WERI-Rb-1 (cell line): ENCODE results near the gene NPB.
A peak's percentile ranks its signal among the peaks of the same experiment; 100 is the strongest.

Experiments
- DNase-seq: peaks from one replicate; pipeline ENCODE4 v3.0.0-alpha.2; 2020
- H3K27ac ChIP-seq: fragments of 250-450 bp; sonication (Bioruptor Pico); 2 replicates; pipeline ENCODE4 v1.5.1; 2020; ENCODE audit warnings: mild to moderate bottlenecking, moderate library complexity
- H3K27me3 ChIP-seq: fragments of 250-450 bp; sonication (Bioruptor Pico); 2 replicates; pipeline ENCODE4 v1.5.1; 2021; ENCODE audit warnings: mild to moderate bottlenecking, low read depth, moderate library complexity; ENCODE audit not compliant: insufficient read depth, severe bottlenecking
- H3K36me3 ChIP-seq: fragments of 250-450 bp; sonication (Bioruptor Pico); 2 replicates; pipeline ENCODE4 v1.5.1; 2020; ENCODE audit warnings: mild to moderate bottlenecking, moderate library complexity
- H3K4me3 ChIP-seq: 2 replicates; pipeline ENCODE4 v1.5.1; 2011; ENCODE audit warnings: low read depth, mild to moderate bottlenecking, control low read depth, low read length
- H3K9me3 ChIP-seq: fragments of 250-450 bp; sonication (Bioruptor Pico); 2 replicates; pipeline ENCODE4 v1.5.1; 2021; ENCODE audit warnings: mild to moderate bottlenecking, moderate library complexity; ENCODE audit not compliant: severe bottlenecking
- CTCF ChIP-seq: IDR thresholded peaks from 2 replicates; pipeline ENCODE4 v1.5.1; 2011; ENCODE audit warnings: low read depth, mild to moderate bottlenecking, control low read depth, inconsistent platforms, low read length

NPB gene

GRCh38 chr17:81859906-81860755 lies 41.9 kb upstream of the NPB start, which contains the start of gene P4HB:
Gene P4HB (minus strand): TSS chr17:81860535. CDS start chr17:81860471, 64 bp downstream.
- Histone ChIP-seq H3K9me3 (no peaks in the 10 kb centered on the region), H3K27ac (peak within 1 kb of the TSS; percentile 92), H3K36me3 (peaks cover 61% of the 10 kb centered on the region), H3K4me3 (peak within 1 kb of the TSS; percentile 94), H3K27me3 (no peaks in the 10 kb centered on the region)
- DNase-seq: no peak
- no peak for TF ChIP-seq CTCF

- H3K27me3 ChIP-seq: no peaks in the 10 kb centered on the region
- H3K4me3 ChIP-seq: peak overlapping the region; percentile 94
- peaks cover 58% of the 10 kb centered on the region for H3K36me3 ChIP-seq
- DNase-seq: peak; percentile 100
- no peak for TF ChIP-seq CTCF
- peak overlapping the region; percentile 79 for H3K27ac ChIP-seq
- H3K9me3 ChIP-seq: no peaks in the 10 kb centered on the region
Measured at GRCh38 chr17:81860756-81861568, 41.1 kb upstream of the NPB start.

- no peaks in the 10 kb centered on the region for H3K9me3 ChIP-seq
- no peak for DNase-seq
- no peak overlapping the region for H3K27ac ChIP-seq
- TF ChIP-seq CTCF: no peak
- no peak overlapping the region for H3K4me3 ChIP-seq
- H3K36me3 ChIP-seq: peaks cover 54% of the 10 kb centered on the region
- no peaks in the 10 kb centered on the region for H3K27me3 ChIP-seq
Measured at GRCh38 chr17:81863123-81863675, 38.8 kb upstream of the NPB start.

DNA sequence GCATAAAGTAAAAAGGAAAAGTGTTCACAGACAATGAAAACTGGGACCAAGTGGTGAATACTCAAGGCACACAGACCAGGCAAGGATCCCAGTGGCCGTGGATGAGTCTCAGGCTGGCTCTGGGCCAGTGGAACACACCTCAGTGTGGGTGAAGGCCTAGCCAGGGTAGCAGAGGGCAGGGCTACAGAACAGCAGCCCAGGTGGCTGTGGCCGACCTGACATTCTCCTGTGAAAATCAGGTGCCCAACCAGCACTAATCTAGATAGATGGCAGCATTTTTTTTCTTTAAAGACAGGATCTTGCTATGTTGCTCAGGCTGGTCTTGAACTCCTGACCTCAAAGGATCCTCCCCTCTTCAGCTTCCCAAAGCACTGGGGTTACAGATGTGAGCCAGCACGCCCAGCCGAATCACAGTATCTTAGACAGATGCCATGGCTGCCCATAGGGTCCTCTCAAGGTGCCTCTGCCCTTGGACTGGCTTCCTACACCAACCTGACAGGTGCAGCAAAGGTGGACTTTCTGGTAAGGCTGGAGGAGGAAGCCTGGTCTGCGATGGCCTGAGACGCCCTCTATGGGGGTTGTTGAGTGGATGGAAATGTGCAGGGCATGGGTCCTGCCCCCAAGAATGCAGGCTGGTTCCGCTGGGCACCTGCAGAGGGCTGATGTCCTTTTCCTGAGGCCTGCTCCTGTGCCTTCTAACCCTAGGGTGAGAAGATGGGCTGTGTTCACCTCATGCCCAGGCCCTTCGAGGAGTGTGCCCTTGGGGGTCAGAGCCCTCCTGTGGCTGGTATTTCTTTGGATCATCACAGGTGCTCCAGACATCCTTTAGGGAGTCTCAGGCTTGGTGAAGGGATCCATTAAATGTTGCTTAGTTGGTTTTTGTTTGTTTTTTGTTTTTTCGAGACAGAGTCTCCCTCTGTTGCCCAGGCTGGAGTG lies 37.9 kb upstream of the NPB start:
- Histone ChIP-seq H3K27me3 (no peaks in the 10 kb centered on the region), H3K27ac (no peak overlapping the region), H3K9me3 (no peaks in the 10 kb centered on the region), H3K36me3 (peaks cover 53% of the 10 kb centered on the region), H3K4me3 (no peak overlapping the region)
- no peak for DNase-seq
- TF ChIP-seq CTCF: peak; percentile 33

GRCh38 chr17:81865358-81865732 lies 36.7 kb upstream of the NPB start:
- no peak for TF ChIP-seq CTCF
- Histone ChIP-seq H3K27me3 (no peaks in the 10 kb centered on the region), H3K27ac (no peak overlapping the region), H3K4me3 (no peak overlapping the region), H3K36me3 (peaks cover 53% of the 10 kb centered on the region), H3K9me3 (no peaks in the 10 kb centered on the region)
- no peak for DNase-seq
